Medulla oblongata (tissue), 1 donor: Measurements from ENCODE around the gene DSE.

Experiments used
- DNase-seq: peaks from one replicate; pipeline ENCODE4 v3.0.0-alpha.2; 2015; ENCODE audit errors: extremely low spot score

DSE gene

DNA sequence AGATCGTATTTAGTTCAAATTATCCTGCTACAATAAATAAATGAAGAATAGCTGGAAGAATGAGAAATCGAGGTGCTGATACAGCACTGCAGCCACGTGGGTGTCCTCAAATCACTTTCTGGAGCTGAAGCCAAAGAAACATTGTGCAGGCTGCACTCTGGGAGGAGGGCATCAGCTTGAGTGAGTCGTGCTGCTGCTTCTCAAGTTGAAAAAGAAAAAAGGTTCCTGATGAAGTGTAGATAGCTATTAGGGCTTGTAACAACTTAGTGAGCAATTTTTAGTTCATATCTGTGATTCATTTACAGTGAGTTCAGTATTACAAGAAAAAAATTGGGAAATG, 40.5 kb downstream of the DSE start:
- peak; percentile 60 for DNase-seq

GRCh38 chr6:116412270-116412669, 41.5 kb downstream of the DSE start:
- DNase-seq: peak; percentile 34

- no peak for DNase-seq
These were observed 42.6 kb downstream of the DSE start for GRCh38 chr6:116413357-116413756.

GRCh38 chr6:116417661-116418060, 46.9 kb downstream of the DSE start:
- DNase-seq: no peak

- no peak for DNase-seq
These were observed 48.5 kb downstream of the DSE start for GRCh38 chr6:116419069-116419786.

DNA sequence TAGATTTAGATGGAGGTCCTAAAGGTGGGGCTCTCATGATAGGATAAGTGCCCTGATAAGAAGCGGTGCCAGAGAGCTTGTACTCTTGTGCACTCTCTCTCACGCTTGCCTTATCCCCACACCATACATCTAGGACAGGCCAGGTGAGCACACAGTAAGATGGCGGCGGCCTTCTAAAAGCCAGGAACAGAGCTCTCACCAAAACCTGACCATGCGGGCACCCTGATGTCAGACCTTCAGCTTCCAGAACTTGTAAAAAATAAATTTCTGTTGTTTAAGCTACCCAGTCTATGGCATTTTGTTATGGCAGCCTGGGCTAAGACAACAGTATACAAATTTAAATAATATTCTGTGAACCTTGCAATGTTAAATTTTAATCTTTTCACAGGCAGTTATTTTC, 49.6 kb downstream of the DSE start:
- no peak for DNase-seq

GRCh38 chr6:116422238-116422637, 51.5 kb downstream of the DSE start:
- DNase-seq: no peak

DNA sequence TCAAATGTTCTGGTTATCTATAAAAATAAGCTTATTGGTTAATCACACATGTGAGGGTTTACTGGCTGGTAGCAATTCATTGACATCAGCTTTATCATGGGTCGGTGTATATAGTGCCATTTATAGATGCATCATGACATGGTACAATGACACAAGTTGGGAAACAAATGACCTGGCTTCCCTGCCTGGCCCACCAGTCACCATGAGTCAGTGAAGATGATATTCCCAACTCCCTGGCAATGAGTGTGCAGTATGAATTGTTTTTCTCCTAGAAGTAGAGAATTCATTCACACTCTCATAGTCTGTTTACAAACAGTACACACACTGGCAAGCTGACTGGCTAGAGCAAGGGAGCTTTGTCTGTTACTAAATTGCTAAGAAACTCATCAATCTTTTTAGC, 53.3 kb downstream of the DSE start:
- DNase-seq: no peak

DNA sequence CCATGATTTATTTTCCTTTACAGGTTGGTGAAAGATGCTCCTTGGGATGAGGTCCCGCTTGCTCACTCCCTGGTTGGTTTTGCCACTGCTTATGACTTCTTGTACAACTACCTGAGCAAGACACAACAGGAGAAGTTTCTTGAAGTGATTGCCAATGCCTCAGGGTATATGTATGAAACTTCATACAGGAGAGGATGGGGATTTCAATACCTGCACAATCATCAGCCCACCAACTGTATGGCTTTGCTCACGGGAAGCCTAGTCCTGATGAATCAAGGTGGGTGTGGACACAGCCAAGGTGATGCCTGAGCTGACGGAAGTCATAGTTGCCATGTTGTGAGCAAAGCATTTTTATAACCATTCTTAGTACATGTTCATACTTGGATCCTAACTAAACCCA, 55.8 kb downstream of the DSE start:
- no peak for DNase-seq

DNA sequence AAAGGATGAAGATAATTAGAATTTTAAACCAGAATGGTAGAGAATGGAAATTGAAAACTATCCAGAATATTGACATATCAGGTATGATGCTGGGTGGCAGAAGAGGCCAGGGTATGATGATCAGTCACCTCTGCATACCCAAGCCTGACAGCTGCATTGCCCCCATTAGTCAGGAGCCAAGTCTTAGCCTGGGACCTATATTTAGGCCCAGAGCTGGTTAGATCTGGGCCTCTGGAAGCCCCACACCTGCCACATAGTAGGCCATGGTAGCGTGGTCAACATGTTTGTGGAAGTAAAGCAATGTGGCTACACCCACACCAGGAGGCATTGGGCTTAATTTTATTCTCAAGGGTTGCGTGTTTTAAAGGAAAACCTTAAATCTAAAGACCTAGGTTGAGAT, 58.4 kb downstream of the DSE start:
- DNase-seq: no peak

GRCh38 chr6:116430860-116431259, 60.1 kb downstream of the DSE start:
- no peak for DNase-seq

GRCh38 chr6:116431964-116432595, 61.3 kb downstream of the DSE start:
- no peak for DNase-seq

GRCh38 chr6:116433206-116433712, 62.5 kb downstream of the DSE start:
- no peak for DNase-seq

GRCh38 chr6:116434056-116434725, 63.4 kb downstream of the DSE start:
- no peak for DNase-seq

DNA sequence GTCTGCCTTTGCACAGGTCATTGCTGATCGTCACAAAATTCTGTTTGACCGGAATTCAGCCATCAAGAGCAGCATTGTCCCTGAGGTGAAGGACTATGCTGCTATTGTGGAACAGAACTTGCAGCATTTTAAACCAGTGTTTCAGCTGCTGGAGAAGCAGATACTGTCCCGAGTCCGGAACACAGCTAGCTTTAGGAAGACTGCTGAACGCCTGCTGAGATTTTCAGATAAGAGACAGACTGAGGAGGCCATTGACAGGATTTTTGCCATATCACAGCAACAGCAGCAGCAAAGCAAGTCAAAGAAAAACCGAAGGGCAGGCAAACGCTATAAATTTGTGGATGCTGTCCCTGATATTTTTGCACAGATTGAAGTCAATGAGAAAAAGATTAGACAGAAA, 65.8 kb downstream of the DSE start:
- DNase-seq: no peak

GRCh38 chr6:116437656-116438055, 66.9 kb downstream of the DSE start:
- DNase-seq: no peak

- no peak for DNase-seq
These were observed 68.1 kb downstream of the DSE start for GRCh38 chr6:116438590-116439448.

DNA sequence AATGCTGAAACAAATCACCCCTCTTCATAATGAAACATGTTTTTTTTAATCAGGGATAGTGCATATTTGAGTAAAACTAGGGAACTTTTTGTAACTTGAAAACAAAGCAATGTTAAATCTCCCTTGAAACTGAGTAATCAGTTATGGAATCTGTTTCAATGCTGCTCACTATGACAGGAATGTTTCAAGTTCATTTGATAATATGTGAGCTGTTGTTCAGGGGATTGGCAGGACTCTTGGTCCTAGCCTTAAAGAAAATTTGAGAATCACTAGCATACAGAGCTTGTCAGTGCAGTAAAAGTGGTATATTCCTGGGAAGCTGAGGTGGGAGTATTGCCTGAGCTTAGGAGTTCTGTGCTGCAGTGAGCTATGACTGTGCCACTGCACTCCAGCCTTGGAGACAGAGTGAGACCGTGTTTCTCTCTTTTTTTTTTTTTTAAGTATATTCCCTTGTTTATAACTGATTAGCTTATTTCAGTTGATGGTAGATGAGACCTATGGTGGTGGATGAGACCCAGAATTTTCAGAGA, 68.8 kb downstream of the DSE start:
- no peak for DNase-seq

- no peak for DNase-seq
These were observed 72.4 kb downstream of the DSE start for GRCh38 chr6:116443105-116443504.

DNA sequence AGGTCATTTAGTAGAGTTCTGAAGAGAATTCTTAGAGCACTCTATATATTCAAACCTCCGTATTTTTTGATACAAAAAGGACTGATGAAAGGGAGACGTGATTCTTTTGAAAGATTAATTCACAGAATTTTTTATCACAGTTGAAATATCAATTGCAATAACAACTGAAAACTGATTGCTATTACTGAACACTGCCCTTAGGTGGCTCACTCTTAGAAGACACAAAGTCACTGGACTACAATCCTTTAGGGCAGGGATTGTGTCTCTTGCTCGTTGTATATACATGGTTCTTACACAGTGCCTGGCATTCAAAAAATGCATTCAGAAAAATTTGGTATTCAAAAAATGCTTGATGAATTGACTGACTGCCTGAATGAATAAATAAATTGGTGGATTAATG, 73.3 kb downstream of the DSE start:
- peak; percentile 33 for DNase-seq

DNA sequence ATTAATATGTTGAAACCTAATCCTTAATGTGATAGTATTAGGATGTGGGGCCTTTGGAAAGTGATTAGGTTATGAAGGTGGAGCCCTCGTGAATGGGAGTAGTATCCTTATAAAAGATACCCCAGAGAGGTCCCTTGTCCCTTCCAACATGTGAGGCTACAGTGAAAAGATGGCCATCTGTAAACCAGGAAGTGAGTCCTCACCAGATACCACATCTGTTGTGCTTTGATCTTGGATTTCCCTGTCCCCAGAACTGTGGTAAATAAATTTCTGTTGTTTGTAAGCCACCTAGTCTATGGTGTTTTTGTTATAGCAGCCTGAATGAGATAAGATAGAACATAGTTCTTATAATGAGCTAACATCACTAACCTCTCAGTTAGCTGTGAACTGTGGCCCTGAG, 73.8 kb downstream of the DSE start:
- no peak for DNase-seq

DNA sequence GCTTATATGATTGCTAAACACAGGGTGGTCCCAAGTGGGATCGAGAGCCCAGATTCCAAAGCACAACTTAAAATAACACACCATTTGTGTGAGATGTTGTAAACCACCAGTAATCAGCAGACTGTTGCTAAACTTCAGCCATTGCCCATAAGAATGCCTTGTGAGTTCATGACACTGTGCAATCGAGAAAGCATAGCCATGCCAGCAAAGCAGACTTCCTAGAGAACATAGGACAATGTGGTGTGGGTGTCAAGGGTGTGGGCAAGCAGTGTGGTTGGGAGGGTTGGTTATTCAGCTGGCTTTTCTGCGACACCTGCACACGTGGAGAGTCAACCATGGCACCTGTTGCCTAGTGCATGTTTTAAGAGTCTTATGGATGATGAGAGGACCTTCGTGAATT, 74.4 kb downstream of the DSE start:
- DNase-seq: no peak
